ENCODE data around the gene FAF1.
A peak's percentile ranks its signal among the peaks of the same experiment; 100 is the strongest.
"Not testable (repeated sequence)": the region's sequence is repeated elsewhere in the genome, so short reads cannot be mapped to it uniquely, and the experiment has no call there.

FAF1 gene

GRCh38 chr1:50833216-50833615 is 126.9 kb downstream of the FAF1 start:
- no peak for DNase-seq

- no peak for DNase-seq
These were observed 127.9 kb downstream of the FAF1 start for GRCh38 chr1:50832167-50832566.

GRCh38 chr1:50831300-50832061 is 128.6 kb downstream of the FAF1 start:
- no peak for DNase-seq

- no peak for DNase-seq
These were observed 129.4 kb downstream of the FAF1 start for GRCh38 chr1:50830621-50831020.

GRCh38 chr1:50829014-50829958 is 130.8 kb downstream of the FAF1 start:
- DNase-seq: no peak

- no peak for DNase-seq
These were observed 132.5 kb downstream of the FAF1 start for GRCh38 chr1:50827546-50827945.

- not testable (repeated sequence) for DNase-seq
These were observed 133.3 kb downstream of the FAF1 start for GRCh38 chr1:50826792-50827191.

GRCh38 chr1:50822035-50822776 is 137.9 kb downstream of the FAF1 start:
- no peak for DNase-seq

GRCh38 chr1:50820545-50820944 is 139.5 kb downstream of the FAF1 start:
- no peak for DNase-seq

GRCh38 chr1:50812346-50812745 is 147.7 kb downstream of the FAF1 start:
- DNase-seq: no peak

GRCh38 chr1:50808296-50808695 is 151.8 kb downstream of the FAF1 start:
- DNase-seq: no peak

- no peak for DNase-seq
These were observed 163.8 kb downstream of the FAF1 start for GRCh38 chr1:50796272-50796671.

GRCh38 chr1:50793521-50793920 is 166.5 kb downstream of the FAF1 start:
- no peak for DNase-seq

- no peak for DNase-seq
These were observed 172.8 kb downstream of the FAF1 start for GRCh38 chr1:50787266-50787665.

GRCh38 chr1:50783286-50783685 is 176.8 kb downstream of the FAF1 start:
- no peak for DNase-seq

GRCh38 chr1:50780797-50781196 is 179.3 kb downstream of the FAF1 start:
- DNase-seq: no peak

- no peak for DNase-seq
These were observed 180.3 kb downstream of the FAF1 start for GRCh38 chr1:50779801-50780200.

GRCh38 chr1:50775740-50776139 is 184.3 kb downstream of the FAF1 start:
- DNase-seq: no peak

GRCh38 chr1:50774759-50775351 is 185.2 kb downstream of the FAF1 start:
- peak; percentile 89 for DNase-seq

- no peak for DNase-seq
These were observed 193.4 kb downstream of the FAF1 start for GRCh38 chr1:50766688-50767087.

- not testable (repeated sequence) for DNase-seq
These were observed 203.5 kb downstream of the FAF1 start for GRCh38 chr1:50756543-50756942.

- not testable (repeated sequence) for DNase-seq
These were observed 205.3 kb downstream of the FAF1 start for GRCh38 chr1:50754764-50755163.

Measured in NCI-H2029 (cell line).